ENCODE data around the gene SRSF11. TPM values are rescaled to one million over a fixed set of nuclear protein-coding genes. Genes with fewer than 3 reads are reported as not detected.
"Not testable (repeated sequence)": the region's sequence is repeated elsewhere in the genome, so short reads cannot be mapped to it uniquely, and the experiment has no call there.

Gene SRSF11, protein sequence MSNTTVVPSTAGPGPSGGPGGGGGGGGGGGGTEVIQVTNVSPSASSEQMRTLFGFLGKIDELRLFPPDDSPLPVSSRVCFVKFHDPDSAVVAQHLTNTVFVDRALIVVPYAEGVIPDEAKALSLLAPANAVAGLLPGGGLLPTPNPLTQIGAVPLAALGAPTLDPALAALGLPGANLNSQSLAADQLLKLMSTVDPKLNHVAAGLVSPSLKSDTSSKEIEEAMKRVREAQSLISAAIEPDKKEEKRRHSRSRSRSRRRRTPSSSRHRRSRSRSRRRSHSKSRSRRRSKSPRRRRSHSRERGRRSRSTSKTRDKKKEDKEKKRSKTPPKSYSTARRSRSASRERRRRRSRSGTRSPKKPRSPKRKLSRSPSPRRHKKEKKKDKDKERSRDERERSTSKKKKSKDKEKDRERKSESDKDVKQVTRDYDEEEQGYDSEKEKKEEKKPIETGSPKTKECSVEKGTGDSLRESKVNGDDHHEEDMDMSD
- total RNA-seq (2021) (217 and 224 TPM in 2 replicates), Bru-seq, nascent RNA (percentile 98 among the genes with signal in this experiment), BruChase-seq, experiment 1, labeled RNA remaining after a 2-hour chase (percentile 97 among the genes with signal in this experiment), BruChase-seq, experiment 2, labeled RNA remaining after a 6-hour chase (percentile 96 among the genes with signal in this experiment)
- long read RNA-seq, full-length matches to known transcripts: 52 of 320 reads
- long read RNA-seq, partial matches to known transcripts: 145 of 320 reads
- long read RNA-seq, other reads (novel, unspliced or antisense): 123 of 320 reads

DNA sequence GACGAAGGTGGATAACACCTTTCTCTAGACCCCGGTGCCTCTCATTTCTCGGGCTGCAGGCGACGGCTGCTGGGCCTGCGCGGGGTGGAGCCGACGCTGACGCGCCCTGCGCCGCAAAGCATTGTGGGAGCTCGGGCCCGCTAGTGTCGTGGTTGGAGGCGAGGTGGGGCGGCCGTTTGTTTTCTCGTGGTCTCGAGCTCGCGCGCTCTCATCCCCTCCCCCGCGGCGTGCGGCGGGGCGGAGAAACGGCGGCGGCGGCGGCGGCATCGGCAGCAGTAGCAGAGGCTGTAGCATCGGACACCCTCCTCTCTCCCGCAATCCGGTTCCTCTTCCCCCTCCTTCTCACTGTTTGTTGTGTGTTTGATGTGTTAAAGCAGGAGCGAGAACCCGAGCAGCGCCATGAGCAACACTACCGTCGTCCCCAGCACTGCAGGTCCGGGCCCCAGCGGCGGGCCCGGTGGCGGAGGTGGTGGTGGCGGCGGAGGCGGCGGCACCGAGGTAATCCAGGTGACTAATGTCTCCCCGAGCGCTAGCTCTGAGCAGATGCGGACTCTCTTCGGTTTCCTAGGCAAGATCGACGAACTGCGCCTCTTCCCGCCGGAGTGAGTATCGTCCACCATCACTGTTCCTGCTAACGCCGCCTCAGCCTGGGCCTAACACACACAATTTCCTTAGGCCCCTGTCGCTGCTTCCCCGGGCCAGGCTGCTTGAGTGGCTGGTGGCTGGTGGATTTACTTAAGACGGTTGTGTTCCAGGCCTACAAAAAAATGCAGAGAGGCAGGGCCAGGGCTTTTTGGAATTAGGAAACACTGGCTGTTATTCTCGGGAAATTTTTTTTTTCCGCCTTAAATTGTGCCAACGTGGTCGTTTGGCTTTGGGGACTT lies at the start of gene SRSF11:
Gene SRSF11 (plus strand): TSS at position 143 of the 884 bp plus-strand sequence. CDS start 257 bp downstream, at position 400.
- intact Hi-C loops (cut with micrococcal nuclease; ENCODE audit: unreplicated experiment): no loop called here

DNA sequence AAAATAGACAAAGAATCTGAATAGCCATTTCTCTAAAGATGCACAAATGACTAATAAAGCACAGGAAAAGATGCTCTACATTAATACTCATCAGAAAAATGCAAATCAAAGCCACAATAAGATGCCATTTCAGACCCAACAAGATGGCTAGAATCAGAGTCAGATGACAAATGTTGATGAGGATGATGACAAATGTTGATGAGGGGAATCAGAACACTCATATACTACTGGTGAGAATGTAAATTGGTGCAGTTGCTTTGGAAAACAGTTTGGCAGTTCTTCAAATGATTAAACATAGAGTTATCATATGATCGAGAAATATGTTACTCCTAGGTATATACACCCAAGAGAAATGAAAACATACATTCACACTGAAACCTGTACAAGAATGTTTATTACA lies 49.7 kb upstream of the SRSF11 start:
- Histone ChIP-seq H3K27me3 (replicated peaks; ENCODE audit: insufficient read depth, low read depth, low read length, poor library complexity) (no peaks in the 10 kb centered on the region), H3K27ac (ENCODE audit: low read depth, low read length, poor library complexity, severe bottlenecking) (no peak overlapping the region), H3K36me3 (ENCODE audit: insufficient read depth, low read length, poor library complexity, severe bottlenecking) (no peaks in the 10 kb centered on the region), H3K4me3 (ENCODE audit: low read depth, low read length, poor library complexity, severe bottlenecking) (no peak overlapping the region), H3K4me1 (ENCODE audit: insufficient read depth, low read length, poor library complexity, severe bottlenecking) (peaks cover 5% of the 10 kb centered on the region), H3K9me3 (ENCODE audit: low read depth, low read length, poor library complexity, severe bottlenecking) (no peaks in the 10 kb centered on the region)
- ChIA-PET CTCF (no interaction called here), POLR2A (ENCODE audit: low non-redundant PET) (no interaction called here)
- intact Hi-C loops (cut with micrococcal nuclease; ENCODE audit: unreplicated experiment): no loop called here
- BruUV-seq (replicated peaks): no TSS peak
- no peak for DNase-seq (ENCODE audit: low spot score)
- TF ChIP-seq, protein P1, sequence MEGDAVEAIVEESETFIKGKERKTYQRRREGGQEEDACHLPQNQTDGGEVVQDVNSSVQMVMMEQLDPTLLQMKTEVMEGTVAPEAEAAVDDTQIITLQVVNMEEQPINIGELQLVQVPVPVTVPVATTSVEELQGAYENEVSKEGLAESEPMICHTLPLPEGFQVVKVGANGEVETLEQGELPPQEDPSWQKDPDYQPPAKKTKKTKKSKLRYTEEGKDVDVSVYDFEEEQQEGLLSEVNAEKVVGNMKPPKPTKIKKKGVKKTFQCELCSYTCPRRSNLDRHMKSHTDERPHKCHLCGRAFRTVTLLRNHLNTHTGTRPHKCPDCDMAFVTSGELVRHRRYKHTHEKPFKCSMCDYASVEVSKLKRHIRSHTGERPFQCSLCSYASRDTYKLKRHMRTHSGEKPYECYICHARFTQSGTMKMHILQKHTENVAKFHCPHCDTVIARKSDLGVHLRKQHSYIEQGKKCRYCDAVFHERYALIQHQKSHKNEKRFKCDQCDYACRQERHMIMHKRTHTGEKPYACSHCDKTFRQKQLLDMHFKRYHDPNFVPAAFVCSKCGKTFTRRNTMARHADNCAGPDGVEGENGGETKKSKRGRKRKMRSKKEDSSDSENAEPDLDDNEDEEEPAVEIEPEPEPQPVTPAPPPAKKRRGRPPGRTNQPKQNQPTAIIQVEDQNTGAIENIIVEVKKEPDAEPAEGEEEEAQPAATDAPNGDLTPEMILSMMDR (conservative IDR thresholded peaks at IDR 0.05; ENCODE audit: low read depth, low read length): no peak
- no peak for TF ChIP-seq EZH2 (IDR thresholded peaks at IDR 0.05; ENCODE audit: borderline replicate concordance, low read depth, low read length, poor library complexity, severe bottlenecking)

More for the DNA sequence above, at the start of gene SRSF11:
- H3K4me1 ChIP-seq (ENCODE audit: insufficient read depth, low read length, poor library complexity, severe bottlenecking): peaks cover 19% of the 10 kb centered on the region
- peaks cover 31% of the 10 kb centered on the region for H3K36me3 ChIP-seq (ENCODE audit: insufficient read depth, low read length, poor library complexity, severe bottlenecking)
- CTCF ChIA-PET: interaction anchor here (0.6 kb wide), 1 partner anchor 73 kb away, joined by 12 read pairs; no protein-coding TSS in a partner anchor
- peak within 1 kb of the TSS; percentile 98 for H3K27ac ChIP-seq (ENCODE audit: low read depth, low read length, poor library complexity, severe bottlenecking)
- no peaks in the 10 kb centered on the region for H3K9me3 ChIP-seq (ENCODE audit: low read depth, low read length, poor library complexity, severe bottlenecking)
- POLR2A ChIA-PET (ENCODE audit: low non-redundant PET): interaction anchor here (0.6 to 1.0 kb wide), 4 partner anchors 10 to 189 kb away, joined by 3 to 4 read pairs (median 4); partner anchors contain the start of gene CTH
- no peaks in the 10 kb centered on the region for H3K27me3 ChIP-seq (replicated peaks; ENCODE audit: insufficient read depth, low read depth, low read length, poor library complexity)
- TF ChIP-seq EZH2 (IDR thresholded peaks at IDR 0.05; ENCODE audit: borderline replicate concordance, low read depth, low read length, poor library complexity, severe bottlenecking): no peak
- TF ChIP-seq, protein P1 (conservative IDR thresholded peaks at IDR 0.05; ENCODE audit: low read depth, low read length): peak; percentile 29; the same call in 1 of the 2 replicates
- peak within 1 kb of the TSS; percentile 89 for H3K4me3 ChIP-seq (ENCODE audit: low read depth, low read length, poor library complexity, severe bottlenecking)
- no TSS peak for BruUV-seq (replicated peaks)
- peak; percentile 98 for DNase-seq (ENCODE audit: low spot score)

DNA sequence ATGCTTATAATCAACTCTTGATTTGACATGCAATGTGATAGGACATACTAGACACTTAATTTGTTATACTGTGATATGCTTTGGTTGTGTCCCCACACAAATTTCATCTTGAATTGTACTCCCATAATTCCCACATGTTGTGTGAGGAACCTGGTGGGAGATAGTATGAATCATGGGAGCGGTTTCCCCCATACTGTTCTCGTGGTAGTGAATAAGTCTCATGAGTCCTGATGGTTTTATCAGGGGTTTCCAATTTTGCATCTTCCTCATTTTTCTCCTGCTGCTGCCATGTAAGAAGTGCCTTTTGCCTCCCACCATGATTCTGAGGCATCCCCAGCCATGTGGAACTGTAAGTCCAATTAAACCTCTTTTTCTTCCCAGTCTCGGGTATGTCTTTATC lies 36.0 kb upstream of the SRSF11 start:
- intact Hi-C loops (cut with micrococcal nuclease; ENCODE audit: unreplicated experiment); DNase-seq (ENCODE audit: low spot score); H3K27ac ChIP-seq (ENCODE audit: low read depth, low read length, poor library complexity, severe bottlenecking); BruUV-seq (replicated peaks); H3K36me3 ChIP-seq (ENCODE audit: insufficient read depth, low read length, poor library complexity, severe bottlenecking); H3K9me3 ChIP-seq (ENCODE audit: low read depth, low read length, poor library complexity, severe bottlenecking); POLR2A ChIA-PET (ENCODE audit: low non-redundant PET); CTCF ChIA-PET; H3K27me3 ChIP-seq (replicated peaks; ENCODE audit: insufficient read depth, low read depth, low read length, poor library complexity); H3K4me3 ChIP-seq (ENCODE audit: low read depth, low read length, poor library complexity, severe bottlenecking); H3K4me1 ChIP-seq (ENCODE audit: insufficient read depth, low read length, poor library complexity, severe bottlenecking): not testable (repeated sequence)
